Activated T-helper 9 cell treated with anti-CD3 and anti-CD28 coated beads, Interleukin-2, amount 50 U/mL, for 16 hours (primary cell): ENCODE data around the gene MYO1C.

Experiments
- DNase-seq: peaks from one replicate; pipeline ENCODE4 v3.0.0-alpha.2; 2020; ENCODE audit warnings: low read depth

MYO1C gene

GRCh38 chr17:1485423-1486376 is 6.8 kb downstream of the MYO1C start:
- DNase-seq: peak; percentile 58

GRCh38 chr17:1484676-1485422 is 7.6 kb downstream of the MYO1C start:
- peak; percentile 36 for DNase-seq

DNA sequence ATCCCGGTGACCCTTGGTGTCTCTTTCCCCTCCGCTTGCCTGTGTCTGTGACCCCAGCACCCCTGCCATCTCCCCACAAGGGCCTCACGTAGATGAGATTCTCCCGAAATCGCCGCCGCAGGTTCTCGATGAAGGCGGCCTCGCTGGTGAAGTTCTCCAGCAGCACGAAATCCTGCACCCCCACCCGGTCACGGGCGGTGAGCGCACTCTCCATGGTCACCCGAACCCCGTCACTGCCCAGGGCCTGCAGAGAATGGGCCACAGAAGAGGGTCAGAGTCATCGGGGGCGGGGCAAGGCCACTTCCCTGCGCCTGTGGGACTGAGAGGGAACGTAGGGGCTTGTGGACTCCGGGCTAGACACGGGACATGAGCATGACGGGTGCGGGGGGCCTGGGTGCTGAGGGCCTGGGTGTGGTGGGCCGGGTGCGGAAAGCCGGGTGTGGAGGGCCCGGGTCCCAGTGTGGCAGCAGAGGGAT is 8.4 kb downstream of the MYO1C start:
- DNase-seq: no peak

GRCh38 chr17:1482680-1483079 is 9.8 kb downstream of the MYO1C start:
- no peak for DNase-seq

GRCh38 chr17:1481736-1482135 is 10.8 kb downstream of the MYO1C start:
- no peak for DNase-seq

DNA sequence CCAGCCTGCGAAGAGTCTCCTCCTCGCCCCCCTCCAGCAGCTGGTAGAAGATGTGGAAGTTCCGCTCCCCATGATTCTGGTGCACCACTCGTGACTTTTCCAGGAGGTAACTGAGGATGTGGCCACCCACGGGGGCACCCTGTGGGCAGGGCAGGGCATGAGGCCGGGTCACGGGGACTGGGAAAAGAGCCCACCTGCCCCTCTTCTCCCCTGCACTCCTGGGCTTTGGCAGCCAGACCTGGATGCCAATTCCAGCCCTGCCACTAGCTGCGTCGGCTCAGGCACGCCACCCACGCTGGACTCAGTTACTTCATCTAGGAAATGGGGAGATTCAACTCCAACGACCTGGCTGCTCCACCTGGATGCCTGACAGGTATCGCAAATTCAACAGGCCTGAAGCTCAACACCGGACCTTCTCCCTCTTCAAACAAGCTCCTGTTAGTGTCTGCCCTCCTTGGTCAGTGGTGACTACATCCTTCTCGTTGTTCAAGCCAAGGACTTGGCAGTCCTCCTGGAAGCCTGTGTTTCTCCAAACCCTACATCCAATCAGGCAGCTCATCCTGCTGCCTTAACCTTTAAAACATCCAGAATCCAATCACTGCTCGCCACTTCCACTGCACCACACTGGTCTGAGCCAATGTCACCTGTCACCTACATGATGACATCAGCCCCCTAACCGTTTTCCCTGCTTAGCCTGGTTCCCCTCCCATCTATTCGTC is 11.6 kb downstream of the MYO1C start:
- DNase-seq: no peak

- DNase-seq: no peak
These were observed 14.1 kb downstream of the MYO1C start for GRCh38 chr17:1478418-1478817.

DNA sequence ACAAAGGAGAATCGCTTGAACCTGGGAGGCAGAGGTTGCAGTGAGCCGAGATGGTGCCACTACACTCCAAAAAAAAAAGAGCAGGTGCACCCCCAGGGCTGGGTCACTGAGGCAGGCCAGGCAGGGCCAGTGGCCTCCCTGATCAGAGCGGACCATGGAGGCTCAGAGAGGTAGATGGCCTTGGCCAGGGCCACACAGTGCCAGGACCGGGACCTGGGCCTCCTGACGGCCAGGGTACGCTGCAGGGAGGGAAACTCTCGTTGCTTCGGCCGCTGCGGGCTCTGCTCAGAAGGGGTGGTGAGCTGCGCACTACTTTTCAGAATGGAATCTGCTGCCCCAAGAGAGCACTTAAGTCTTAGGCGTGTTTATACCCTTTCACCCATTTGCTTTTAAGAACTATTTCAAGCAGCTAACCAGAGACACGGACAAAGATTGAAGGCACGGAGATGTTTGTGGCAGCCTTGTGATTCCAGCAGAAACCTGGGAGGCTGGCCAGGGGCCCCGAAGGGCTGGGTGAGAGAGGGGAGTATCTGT is 17.1 kb downstream of the MYO1C start:
- DNase-seq: no peak

DNA sequence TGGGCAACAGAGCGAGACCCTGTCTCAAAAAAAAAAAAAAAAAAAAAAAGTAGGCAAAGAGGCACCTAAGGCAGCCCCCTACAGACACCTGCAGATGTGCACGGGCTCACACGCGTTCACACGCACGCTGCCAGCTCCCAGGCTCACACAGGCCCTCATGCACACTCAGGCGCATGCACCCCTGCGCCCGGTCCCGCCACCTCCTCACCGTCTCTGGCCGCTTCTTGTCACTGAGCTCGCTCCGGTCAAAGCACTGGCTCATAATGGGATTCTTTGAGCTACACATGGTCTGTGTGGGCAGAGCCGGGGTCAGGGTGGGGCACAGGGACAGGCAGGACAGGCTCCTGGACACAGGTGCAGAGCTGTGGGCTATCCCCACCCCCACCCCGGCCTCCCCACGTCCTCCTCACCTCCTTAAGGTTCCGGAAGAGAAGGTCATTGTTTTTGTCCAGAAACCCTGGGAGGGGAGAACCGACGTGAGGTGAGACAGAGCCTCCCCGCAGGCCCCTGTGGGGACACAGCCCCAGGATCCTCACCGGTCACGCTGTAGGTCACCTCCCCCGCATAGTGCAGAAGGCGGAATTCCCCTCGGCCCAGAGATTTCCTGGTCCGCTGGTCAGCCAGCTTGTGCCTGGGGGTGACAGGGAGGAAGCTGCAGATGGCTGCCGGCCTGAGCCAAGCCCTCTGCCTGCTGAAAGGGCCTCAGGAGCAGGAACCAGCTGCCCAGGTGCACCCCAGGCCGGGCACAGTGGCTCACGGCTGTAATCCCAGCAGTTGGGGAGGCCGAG is 17.9 kb downstream of the MYO1C start:
- no peak for DNase-seq

- DNase-seq: no peak
These were observed 18.6 kb downstream of the MYO1C start for GRCh38 chr17:1473841-1474240.

DNA sequence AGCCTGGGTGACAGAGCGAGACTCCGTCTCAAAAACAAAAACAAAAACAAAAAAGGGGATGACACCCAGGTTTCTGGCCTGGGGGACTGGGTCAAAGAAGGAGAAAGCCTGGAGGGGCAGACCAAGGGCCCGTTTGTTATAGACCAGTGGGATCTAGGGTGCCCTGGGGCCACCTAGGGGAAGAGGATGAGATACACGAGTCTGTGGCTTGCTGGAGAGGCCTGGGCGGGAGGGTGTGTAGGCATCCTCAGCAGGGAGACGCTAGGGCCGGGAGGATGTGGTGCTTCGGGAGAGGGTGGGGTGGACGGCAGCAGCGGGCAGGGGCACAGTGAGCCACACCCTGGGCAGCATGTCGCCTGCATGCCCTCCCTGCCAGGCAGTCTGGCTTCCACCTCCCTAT is 19.3 kb downstream of the MYO1C start:
- DNase-seq: no peak

- no peak for DNase-seq
These were observed 20.3 kb downstream of the MYO1C start for GRCh38 chr17:1471911-1472821.

- no peak for DNase-seq
These were observed 21.0 kb downstream of the MYO1C start for GRCh38 chr17:1471490-1471889.

DNA sequence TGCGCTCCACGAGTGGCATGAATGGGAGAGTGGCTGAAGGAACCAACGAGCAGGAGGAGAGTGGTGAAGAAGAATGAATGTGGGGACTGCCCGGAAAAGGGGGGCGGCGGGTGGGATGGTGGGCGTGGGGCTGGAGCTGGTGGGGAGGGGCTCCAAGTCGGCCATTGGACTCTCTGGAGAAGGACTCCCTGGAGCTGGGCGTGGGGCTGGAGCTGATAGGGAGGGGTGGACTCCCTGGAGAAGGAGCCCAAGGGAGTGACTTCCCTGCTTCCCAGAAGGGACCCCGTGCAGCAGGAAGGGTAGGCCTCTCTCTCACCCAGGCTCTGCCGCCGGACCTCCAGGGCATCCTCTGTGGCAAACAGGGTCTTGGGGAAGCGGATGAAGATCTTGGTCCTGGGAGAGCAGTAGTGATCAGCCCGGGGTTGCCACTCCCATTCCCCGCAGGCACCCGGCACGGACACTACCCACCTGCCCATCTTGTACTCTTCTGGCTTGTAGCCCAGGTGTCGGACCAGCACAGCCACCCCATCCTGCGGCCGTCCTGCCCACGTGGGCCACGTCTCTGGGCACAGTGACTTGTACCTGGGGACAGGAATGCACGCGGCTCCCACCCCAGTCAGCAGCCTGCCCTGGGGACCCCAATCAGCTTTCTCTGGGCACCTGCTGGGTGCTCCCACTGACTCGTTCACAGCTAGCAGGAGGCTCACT is 21.6 kb downstream of the MYO1C start:
- DNase-seq: no peak

DNA sequence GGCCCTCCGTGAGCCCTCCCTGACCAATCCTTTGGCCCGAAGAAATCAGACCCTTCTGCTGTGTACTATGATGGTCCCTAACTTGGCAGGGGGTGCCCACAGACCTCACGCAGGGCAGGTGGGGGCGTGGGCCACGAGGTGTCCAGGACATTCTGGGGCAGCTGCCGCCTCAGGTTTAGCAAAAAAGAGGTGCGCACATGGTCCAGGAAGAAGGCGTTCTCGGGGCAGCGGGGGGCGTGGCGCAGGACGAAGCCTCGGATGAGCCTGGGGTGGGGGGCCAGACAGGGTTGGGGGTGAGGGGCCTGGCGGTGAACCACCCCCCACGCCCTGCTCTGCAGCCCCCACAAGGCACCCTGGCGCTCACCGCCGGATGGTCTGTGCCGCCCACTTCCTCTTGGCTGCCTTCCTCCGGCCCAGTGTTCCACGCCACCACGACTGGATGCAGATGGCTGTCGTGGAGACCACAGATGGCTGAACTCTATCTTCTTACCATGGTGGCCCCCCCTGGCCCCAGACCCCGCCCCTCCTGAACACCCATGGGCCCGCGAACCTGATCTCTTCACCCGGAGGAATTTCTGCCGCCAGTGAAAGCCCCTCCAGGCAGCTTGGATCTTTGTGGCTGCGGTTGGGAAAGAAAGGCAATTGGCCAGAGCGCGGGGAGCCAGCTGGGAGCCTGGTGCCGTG is 22.3 kb downstream of the MYO1C start:
- no peak for DNase-seq

- no peak for DNase-seq
These were observed 23.1 kb downstream of the MYO1C start for GRCh38 chr17:1469231-1469852.

GRCh38 chr17:1467898-1468492 is 24.5 kb downstream of the MYO1C start:
- DNase-seq: no peak

- DNase-seq: no peak
These were observed 25.2 kb downstream of the MYO1C start for GRCh38 chr17:1467258-1467657.
